ENCODE results near the gene ITGB4. TPM values are rescaled to one million over a fixed set of nuclear protein-coding genes. Genes with fewer than 3 reads are reported as not detected.

ITGB4 gene
- total and polyA plus RNA-seq, 2 of the 13 experiments (the other 11 are each of a cell fraction or from before 2014, with no cell fraction given) = 6.9 to 14.5 TPM

- TF ChIP-seq HMGXB3 (CRISPR knock-in tag; IDR thresholded peaks at IDR 0.05; ENCODE audit: borderline replicate concordance) (no peak), ZNF646 (CRISPR knock-in tag; IDR thresholded peaks at IDR 0.05) (no peak), ZNF557 (CRISPR knock-in tag; IDR thresholded peaks at IDR 0.05) (peak; percentile 72; the same call in 1 of the 2 replicates), ZBTB7A (CRISPR knock-in tag; IDR thresholded peaks at IDR 0.05) (no peak), SP5 (CRISPR knock-in tag; IDR thresholded peaks at IDR 0.05; ENCODE audit: borderline replicate concordance, low read depth) (peak; percentile 71), IRF9 (CRISPR knock-in tag; IDR thresholded peaks at IDR 0.05; ENCODE audit: borderline replicate concordance) (peak; percentile 89; the same call in 1 of the 2 replicates), ZSCAN31 (CRISPR knock-in tag; IDR thresholded peaks at IDR 0.05; ENCODE audit: low read depth) (peak; percentile 52; the same call in 1 of the 2 replicates), ISX (CRISPR knock-in tag; conservative IDR thresholded peaks at IDR 0.05) (peak; percentile 86; the same call in 1 of the 2 replicates), SUZ12 (IDR thresholded peaks at IDR 0.05; ENCODE audit: low read depth, low read length) (no peak), ZNF670 (CRISPR knock-in tag; IDR thresholded peaks at IDR 0.05; ENCODE audit: borderline replicate concordance) (peak; percentile 90), BATF2 (CRISPR knock-in tag; IDR thresholded peaks at IDR 0.05) (0 out of 2 replicates have a peak, but pooled peaks have one; percentile 58), EED (CRISPR knock-in tag; IDR thresholded peaks at IDR 0.05) (no peak), KDM3A (CRISPR knock-in tag; IDR thresholded peaks at IDR 0.05; ENCODE audit: low read depth) (no peak), ATF7-NPFF (CRISPR knock-in tag; IDR thresholded peaks at IDR 0.05; ENCODE audit: low read depth) (peak; percentile 97)
These were observed 32.5 kb downstream of the ITGB4 start (continued) for GRCh38 chr17:75753514-75754377.
